Large intestine (tissue), 3 donors: ENCODE data around the gene TMEM131L. TPM values are rescaled to one million over a fixed set of nuclear protein-coding genes. Genes with fewer than 3 reads are reported as not detected.

ENCODE experiments used
- DNase-seq, 2 donors: peaks; one replicate each; pipeline versions ENCODE4 v3.0.0 to v3.0.0-alpha.2; 2013
- H3K27ac ChIP-seq: one replicate; pipeline ENCODE4 v1.5.1; 2013; ENCODE audit warnings: low read length
- H3K27me3 ChIP-seq: 2 replicates; pipeline ENCODE4 v1.6.1; 2013; ENCODE audit warnings: low read length; ENCODE audit not compliant: control insufficient read depth, insufficient read depth
- H3K36me3 ChIP-seq: 2 replicates; pipeline ENCODE4 v1.6.1; 2013; ENCODE audit warnings: low read length; ENCODE audit not compliant: control insufficient read depth, insufficient read depth
- H3K4me1 ChIP-seq: one replicate; pipeline ENCODE4 v1.6.1; 2013; ENCODE audit warnings: low read length; ENCODE audit not compliant: control insufficient read depth, insufficient read depth
- H3K4me3 ChIP-seq: one replicate; pipeline ENCODE4 v1.5.1; 2013; ENCODE audit warnings: low read length
- H3K9me3 ChIP-seq: one replicate; pipeline ENCODE4 v1.6.1; 2013; ENCODE audit warnings: mild to moderate bottlenecking, low read depth, low read length, moderate library complexity; ENCODE audit not compliant: control insufficient read depth
- WGBS: methylation state at CpG from one replicate; pipeline ENCODE4 v1.1.5; 2013; ENCODE audit warnings: low lambda C conversion rate; ENCODE audit not compliant: insufficient coverage; 5-methylcytosine and 5-hydroxymethylcytosine counted together
- polyA plus RNA-seq: library from polyadenylated mRNA; unstranded; fragments of 120-200 nt; gene quantifications from one replicate; pipeline ENCODE4 v1.2.1, GENCODE V29; 2013

The TMEM131L gene
- polyA plus RNA-seq, 1 donor: 10.8 TPM

DNA sequence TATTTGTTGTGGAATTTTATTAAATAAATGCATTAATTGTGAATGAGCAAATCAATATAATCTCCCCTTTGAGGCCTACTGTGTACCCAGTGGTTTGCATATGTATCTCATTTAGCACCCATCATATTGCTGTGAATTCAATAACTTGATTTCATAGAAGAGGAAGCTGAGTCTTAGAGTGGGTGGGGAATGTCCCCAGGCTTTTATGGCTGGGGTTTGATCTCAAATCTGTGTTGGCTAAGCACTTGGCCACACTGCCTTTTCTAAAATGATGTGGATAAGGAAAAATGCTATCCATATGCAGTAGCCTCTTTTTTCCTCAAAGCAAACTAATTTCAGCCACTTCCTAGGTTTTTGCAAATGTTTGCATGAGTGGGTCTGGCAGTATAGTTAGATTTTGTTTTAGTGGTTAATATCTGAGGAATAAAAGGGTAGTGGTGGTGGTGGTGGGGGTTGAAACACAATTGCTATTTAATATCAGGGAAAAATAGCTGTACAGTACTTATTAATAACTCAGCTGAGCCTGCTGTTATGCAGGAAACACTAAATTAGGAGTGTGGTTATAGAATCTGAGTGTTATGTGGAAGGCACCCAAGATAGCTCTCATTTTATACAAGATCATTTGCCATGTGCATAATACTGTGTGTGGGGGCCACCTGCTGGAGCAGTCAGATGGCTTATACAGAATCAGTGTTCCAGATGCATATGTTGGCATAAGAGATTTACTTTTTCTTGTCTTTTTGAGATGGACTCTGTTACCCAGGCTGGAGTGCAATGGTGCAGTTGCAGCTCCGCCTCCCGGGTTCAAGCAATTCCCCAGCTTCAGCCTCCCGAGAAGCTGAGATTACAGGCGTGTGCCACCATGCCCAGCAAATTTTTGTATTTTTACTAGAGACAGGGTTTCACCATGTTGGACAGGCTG is 108.0 kb downstream of the TMEM131L start:
- Histone ChIP-seq H3K36me3 (no peaks in the 10 kb centered on the region), H3K9me3 (no peaks in the 10 kb centered on the region), H3K27ac (no peak overlapping the region), H3K27me3 (no peaks in the 10 kb centered on the region), H3K4me1 (no peaks in the 10 kb centered on the region), H3K4me3 (no peak overlapping the region)
- no CpG with 5 or more reads among the region's 4 CpGs for WGBS
- DNase-seq: peak; percentile 57 to 64

GRCh38 chr4:153576443-153576774 is 110.2 kb downstream of the TMEM131L start:
- H3K9me3 ChIP-seq: no peaks in the 10 kb centered on the region
- H3K4me1 ChIP-seq: no peaks in the 10 kb centered on the region
- 79% methylated on average over 2 of the region's 2 CpGs for WGBS
- no peak overlapping the region for H3K4me3 ChIP-seq
- no peak for DNase-seq
- no peaks in the 10 kb centered on the region for H3K36me3 ChIP-seq
- no peaks in the 10 kb centered on the region for H3K27me3 ChIP-seq
- H3K27ac ChIP-seq: no peak overlapping the region

DNA sequence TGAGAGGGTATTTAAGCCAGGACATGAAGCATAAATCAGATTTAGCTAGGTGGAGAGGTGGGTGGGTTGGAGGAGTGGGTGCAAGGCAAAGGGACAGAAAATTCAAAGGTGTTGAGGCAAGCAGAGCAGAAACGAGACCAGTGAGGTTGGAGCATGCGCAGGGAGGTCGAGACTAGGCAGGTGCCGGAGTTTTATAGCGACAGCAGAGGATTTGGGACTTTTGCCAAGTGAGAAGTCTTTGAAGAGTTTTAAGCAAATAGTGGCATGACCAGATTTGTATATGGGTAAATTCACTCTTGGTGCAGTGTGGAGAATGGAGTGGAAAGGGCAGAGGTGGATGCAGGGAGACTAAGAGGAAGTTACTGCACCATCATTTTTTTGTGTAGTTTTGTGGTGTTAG is 110.9 kb downstream of the TMEM131L start:
- DNase-seq: peak in 1 of 2 donors; percentile 17
- Histone ChIP-seq H3K27ac (no peak overlapping the region), H3K4me1 (no peaks in the 10 kb centered on the region), H3K36me3 (no peaks in the 10 kb centered on the region), H3K4me3 (no peak overlapping the region), H3K27me3 (no peaks in the 10 kb centered on the region), H3K9me3 (no peaks in the 10 kb centered on the region)
- WGBS: no CpG with 5 or more reads among the region's 5 CpGs

DNA sequence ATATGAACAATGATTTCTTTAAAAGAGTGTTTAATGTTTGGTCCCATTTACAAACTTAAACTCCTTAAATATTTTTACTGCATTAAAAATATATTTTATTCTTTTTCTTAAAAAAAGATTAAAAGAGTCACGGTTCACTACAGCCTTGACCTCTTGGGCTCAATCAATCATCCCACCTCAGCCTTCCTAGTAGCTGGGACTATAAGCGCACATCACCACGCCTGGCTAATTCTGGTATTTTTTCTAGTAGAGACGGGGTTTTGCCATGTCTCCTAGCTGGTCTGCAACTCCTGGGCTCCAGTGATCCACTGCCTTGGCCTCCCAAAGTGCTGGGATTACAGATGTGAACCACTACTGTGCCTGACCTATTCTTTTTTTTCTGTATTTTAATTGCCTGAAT is 113.2 kb downstream of the TMEM131L start:
- no CpG with 5 or more reads among the region's 4 CpGs for WGBS
- H3K4me3 ChIP-seq: no peak overlapping the region
- H3K4me1 ChIP-seq: no peaks in the 10 kb centered on the region
- no peaks in the 10 kb centered on the region for H3K27me3 ChIP-seq
- H3K36me3 ChIP-seq: peaks cover 2% of the 10 kb centered on the region
- no peaks in the 10 kb centered on the region for H3K9me3 ChIP-seq
- no peak overlapping the region for H3K27ac ChIP-seq
- no peak for DNase-seq

DNA sequence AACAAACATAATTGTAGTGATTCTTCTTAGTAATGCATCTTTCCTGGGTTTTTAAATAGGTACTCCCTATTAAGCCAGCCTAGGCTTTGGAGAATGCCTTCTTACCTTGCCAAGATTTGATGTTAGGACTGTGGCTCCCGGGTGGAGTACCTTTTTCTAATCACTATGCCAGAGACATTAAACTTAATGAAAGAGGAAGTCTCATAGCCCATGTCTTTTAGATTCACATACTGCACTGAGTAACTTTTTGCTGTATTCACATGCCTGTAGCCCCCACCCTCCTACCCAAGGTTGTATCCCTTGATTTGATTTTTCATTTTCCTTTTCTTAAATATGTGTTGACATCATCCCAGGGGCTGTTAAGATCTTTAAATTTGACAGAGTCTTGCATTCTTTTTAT is 113.7 kb downstream of the TMEM131L start:
- H3K27ac ChIP-seq: no peak overlapping the region
- no peak for DNase-seq
- H3K27me3 ChIP-seq: no peaks in the 10 kb centered on the region
- no peak overlapping the region for H3K4me3 ChIP-seq
- no peaks in the 10 kb centered on the region for H3K4me1 ChIP-seq
- no peaks in the 10 kb centered on the region for H3K9me3 ChIP-seq
- peaks cover 4% of the 10 kb centered on the region for H3K36me3 ChIP-seq
- no CpG with 5 or more reads among the region's 1 CpG for WGBS

GRCh38 chr4:153582954-153583702 is 117.0 kb downstream of the TMEM131L start:
- no peaks in the 10 kb centered on the region for H3K4me1 ChIP-seq
- DNase-seq: no peak
- H3K27me3 ChIP-seq: no peaks in the 10 kb centered on the region
- no peak overlapping the region for H3K4me3 ChIP-seq
- no peaks in the 10 kb centered on the region for H3K9me3 ChIP-seq
- H3K36me3 ChIP-seq: peaks cover 9% of the 10 kb centered on the region
- no peak overlapping the region for H3K27ac ChIP-seq
- WGBS: 83% methylated on average over 1 of the region's 2 CpGs

DNA sequence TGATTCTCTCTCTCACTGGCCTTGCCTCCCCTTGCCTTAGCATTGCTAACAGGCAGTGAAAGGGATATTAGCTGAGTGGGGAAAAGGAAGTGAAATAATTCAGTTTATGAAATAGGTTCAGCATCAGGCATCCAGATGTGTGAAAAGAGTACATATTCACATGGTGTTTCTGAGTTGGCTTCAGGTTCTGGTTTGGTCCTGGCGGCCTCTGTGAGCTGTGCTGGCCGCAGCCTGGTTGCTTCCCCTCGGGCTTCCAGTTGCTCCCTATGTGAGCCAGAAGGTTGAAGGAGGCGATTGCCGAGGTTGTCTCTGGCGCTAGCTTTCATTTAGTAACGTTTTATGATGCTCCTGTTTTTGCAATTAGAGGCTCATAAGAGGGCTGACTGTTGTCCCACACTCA is 118.9 kb downstream of the TMEM131L start:
- Histone ChIP-seq H3K4me3 (no peak overlapping the region), H3K27me3 (no peaks in the 10 kb centered on the region), H3K36me3 (peaks cover 16% of the 10 kb centered on the region), H3K4me1 (no peaks in the 10 kb centered on the region), H3K27ac (no peak overlapping the region), H3K9me3 (no peaks in the 10 kb centered on the region)
- no CpG with 5 or more reads among the region's 7 CpGs for WGBS
- DNase-seq: no peak

- Histone ChIP-seq H3K9me3 (no peaks in the 10 kb centered on the region), H3K36me3 (peaks cover 27% of the 10 kb centered on the region), H3K27me3 (no peaks in the 10 kb centered on the region), H3K4me3 (no peak overlapping the region), H3K27ac (no peak overlapping the region), H3K4me1 (no peaks in the 10 kb centered on the region)
- 100% methylated on average over 5 of the region's 7 CpGs for WGBS
- DNase-seq: no peak
Measured at GRCh38 chr4:153589703-153590595, 123.8 kb downstream of the TMEM131L start.

DNA sequence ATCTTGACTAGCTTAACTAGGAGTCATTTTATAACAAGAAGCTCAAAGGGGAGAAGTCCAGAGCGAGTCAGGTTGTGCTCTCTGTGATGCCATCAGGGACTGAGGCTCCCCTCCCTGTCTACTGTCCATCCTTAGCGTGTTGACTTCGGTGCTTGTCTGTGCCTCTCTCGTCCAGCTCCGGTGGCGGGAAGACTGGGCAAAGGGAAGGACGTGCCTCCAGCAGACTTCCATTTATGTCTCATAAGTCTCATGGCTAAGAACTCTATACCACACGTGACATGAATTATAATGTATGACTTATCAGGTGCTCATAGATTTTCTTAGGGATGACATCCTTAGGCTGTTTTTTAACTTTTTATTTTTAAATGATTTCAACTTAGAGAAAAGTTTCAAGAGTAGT is 125.3 kb downstream of the TMEM131L start:
- Histone ChIP-seq H3K9me3 (no peaks in the 10 kb centered on the region), H3K4me1 (no peaks in the 10 kb centered on the region), H3K27me3 (no peaks in the 10 kb centered on the region), H3K4me3 (no peak overlapping the region), H3K36me3 (peaks cover 29% of the 10 kb centered on the region), H3K27ac (no peak overlapping the region)
- WGBS: no CpG with 5 or more reads among the region's 8 CpGs
- no peak for DNase-seq

DNA sequence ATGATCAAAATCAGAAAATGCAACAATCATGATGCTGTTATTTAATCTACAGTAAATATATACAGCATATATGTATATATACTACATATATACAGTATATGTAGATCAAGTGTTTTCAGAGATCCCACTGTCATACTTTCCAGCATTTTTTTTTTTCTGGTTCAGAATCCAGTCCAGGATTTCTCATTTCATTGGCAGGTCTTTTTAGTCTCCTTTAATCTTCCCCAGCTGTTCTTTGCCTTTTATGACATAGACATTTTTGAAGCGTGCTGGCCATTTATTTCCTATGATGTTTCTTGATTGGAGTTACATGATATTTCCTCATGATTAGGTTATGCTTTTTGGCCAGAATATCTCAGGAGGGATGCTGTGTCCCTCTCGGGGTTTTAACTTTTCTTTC is 125.9 kb downstream of the TMEM131L start:
- Histone ChIP-seq H3K4me1 (no peaks in the 10 kb centered on the region), H3K27ac (no peak overlapping the region), H3K9me3 (no peaks in the 10 kb centered on the region), H3K36me3 (peaks cover 31% of the 10 kb centered on the region), H3K27me3 (no peaks in the 10 kb centered on the region), H3K4me3 (no peak overlapping the region)
- no CpG with 5 or more reads among the region's 2 CpGs for WGBS
- no peak for DNase-seq
